HG03159 (cell line): Measurements from ENCODE around the gene TIPRL.
"Not testable (repeated sequence)": the region's sequence is repeated elsewhere in the genome, so short reads cannot be mapped to it uniquely, and the experiment has no call there.

Source experiments
- ATAC-seq: cut with Tn5 transposase; IDR thresholded peaks from one replicate; pipeline ENCODE4 v1.9.1; 2021; ENCODE audit warnings: mild to moderate bottlenecking, moderate library complexity; ENCODE audit not compliant: unreplicated experiment

TIPRL gene

DNA sequence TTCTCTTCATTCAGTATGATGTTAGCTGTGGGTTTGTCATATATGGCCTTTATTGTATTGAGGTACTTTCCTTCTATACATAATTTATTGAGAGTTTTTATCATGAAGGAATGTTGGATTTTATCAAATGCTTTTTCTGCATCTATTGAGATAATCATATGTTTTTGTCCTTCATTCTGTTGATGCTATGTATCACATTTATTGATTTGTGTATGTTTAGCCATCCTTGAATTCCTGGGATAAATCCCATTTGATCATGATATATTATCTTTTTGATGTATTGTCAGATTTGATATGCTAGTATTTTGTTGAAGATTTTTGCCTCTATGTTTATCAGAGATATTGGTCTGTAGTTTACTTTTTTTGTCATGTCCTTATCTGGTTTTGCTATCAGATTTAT, 21.1 kb upstream of the TIPRL start:
- ATAC-seq: no peak

GRCh38 chr1:168159251-168159650, 19.5 kb upstream of the TIPRL start:
- no peak for ATAC-seq

DNA sequence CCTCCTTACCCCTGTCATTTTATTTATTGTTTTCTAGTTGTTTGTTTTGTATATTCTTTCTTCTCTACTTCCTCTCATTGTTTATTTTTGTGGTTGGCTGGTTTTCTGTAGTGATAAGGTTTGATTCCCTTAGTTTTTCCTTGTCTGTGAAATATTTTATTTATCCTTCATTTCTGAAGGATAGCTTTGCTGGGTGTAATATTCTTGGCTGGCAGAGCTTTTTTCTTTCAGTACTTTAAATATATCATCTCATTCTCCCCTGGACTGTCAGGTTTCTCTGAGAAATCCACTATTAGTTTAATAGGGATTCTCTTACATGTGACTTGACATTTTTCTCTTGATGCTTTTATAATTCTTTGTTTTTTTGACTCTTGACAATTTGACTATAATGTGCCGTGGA, 18.8 kb upstream of the TIPRL start:
- ATAC-seq: no peak

GRCh38 chr1:168161459-168161858, 17.3 kb upstream of the TIPRL start:
- ATAC-seq: no peak

GRCh38 chr1:168163670-168164069, 15.1 kb upstream of the TIPRL start:
- ATAC-seq: no peak

DNA sequence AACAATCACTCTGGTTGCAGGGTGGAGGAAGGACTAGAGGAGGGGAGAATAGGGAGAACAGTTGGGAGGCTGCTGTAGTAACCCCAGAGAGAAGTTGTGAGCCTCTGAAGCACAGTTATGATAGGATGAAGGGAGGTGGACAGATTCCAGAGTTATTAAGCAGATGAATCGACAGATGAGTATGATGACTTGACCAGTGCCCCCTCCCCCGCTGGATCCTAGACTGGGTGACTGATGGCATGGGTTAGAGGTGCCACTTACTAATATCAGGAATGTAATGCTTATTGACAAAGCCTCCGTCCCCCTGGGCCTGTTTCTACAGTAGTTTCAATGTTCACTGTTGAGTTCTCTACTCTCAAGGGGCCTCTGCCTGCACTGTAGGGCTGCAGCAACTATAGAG, 14.0 kb upstream of the TIPRL start:
- ATAC-seq: no peak

DNA sequence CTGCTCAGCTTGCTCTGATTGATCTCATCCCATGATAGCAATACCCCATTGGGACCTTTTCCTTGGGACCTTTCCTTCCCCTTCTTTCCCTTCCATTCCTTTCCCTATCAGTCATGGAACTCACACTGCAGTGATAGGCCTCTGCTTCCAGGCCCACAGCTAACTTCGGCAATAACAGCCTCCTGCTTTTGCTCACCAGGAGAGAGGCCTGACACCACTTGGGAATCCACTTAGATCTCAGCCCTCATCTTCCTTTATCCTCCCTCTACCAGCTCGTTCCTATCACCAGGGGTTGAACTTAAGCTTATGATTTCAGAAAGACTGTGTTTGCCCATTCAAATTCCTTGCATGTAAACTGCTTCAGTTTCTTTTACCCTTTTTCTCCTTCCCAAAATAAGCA, 11.0 kb upstream of the TIPRL start:
- no peak for ATAC-seq

DNA sequence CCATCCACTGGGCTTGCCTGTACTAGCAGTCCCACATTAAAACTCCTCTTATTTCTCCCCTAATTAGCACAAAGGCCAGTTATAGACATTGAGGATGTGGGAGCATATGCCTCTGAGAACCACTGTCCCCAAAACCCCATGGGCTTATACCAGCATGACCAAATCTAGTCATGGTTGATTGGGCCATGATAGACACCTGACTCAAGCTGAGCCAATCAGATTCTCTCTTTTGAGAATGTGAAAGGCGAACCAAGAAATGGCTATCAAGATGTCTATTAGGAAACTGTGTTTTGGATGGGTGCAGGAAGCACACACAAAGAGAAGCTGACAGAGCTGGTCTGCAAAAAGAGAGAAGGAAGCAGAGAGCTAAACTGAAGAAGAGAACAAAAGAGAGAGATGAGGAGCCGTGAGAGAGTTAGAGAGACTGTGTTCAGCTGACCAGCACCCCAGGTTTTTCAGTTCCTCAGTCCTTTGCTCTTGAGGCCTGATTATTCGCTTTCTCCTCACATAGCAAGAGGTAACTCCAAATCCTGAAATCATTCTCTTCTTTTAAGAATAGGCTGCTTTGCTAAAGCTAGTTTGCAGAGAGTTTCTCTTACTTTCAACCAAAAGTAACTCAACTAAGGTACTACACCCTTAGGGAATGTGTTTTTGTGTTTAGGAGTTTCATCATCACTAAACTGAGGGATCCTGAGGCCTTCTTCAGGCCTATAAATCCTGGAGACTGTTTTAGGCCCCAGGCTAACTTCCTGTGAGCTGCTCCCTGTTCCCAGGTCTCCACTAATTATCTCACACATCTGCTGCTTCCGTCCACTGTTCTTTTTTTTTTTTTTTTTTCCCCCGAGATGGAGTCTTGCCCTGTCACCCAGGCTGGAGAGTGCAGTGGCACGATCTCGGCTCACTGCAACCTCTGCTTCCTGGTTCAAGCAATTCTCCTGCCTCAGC, 7.9 kb upstream of the TIPRL start:
- ATAC-seq: no peak

DNA sequence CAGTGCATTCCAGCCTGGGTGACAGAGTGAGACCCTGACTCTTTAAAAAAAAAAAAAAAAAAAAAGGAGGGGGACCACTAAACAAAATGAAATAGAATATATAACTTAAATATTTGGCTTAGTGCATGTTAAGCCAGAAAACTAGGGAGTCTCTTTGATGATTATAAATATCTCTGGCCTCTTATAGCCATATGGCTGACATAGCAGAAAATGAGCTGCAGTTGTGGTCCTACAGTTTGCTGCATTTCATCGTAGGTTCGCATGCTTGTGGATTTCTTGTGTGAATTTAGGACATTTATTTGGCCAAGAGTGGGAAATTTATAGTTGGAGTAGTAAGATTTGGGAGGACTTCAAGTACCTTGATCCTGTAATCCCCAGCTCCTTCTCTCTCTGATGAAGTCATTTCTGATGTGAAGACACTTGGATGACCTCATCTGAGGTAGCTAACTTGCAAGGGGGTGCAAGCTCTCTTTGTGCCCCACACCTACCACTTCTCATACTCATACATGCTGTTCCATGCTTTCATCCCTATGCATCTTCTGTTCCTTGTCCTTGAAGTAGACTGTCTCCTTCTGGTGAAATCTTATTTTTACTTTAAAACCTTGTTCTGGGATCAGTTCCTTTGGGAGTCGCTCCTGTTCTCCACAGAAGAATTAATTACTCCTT, 6.4 kb upstream of the TIPRL start:
- ATAC-seq: no peak

- ATAC-seq: no peak
These were observed 530 bp upstream of the TIPRL start for GRCh38 chr1:168178227-168178637.

GRCh38 chr1:168179438-168180147, 831 bp downstream of the TIPRL start:
- ATAC-seq: no peak

- no peak for ATAC-seq
These were observed 1.4 kb downstream of the TIPRL start for GRCh38 chr1:168180148-168180524.

DNA sequence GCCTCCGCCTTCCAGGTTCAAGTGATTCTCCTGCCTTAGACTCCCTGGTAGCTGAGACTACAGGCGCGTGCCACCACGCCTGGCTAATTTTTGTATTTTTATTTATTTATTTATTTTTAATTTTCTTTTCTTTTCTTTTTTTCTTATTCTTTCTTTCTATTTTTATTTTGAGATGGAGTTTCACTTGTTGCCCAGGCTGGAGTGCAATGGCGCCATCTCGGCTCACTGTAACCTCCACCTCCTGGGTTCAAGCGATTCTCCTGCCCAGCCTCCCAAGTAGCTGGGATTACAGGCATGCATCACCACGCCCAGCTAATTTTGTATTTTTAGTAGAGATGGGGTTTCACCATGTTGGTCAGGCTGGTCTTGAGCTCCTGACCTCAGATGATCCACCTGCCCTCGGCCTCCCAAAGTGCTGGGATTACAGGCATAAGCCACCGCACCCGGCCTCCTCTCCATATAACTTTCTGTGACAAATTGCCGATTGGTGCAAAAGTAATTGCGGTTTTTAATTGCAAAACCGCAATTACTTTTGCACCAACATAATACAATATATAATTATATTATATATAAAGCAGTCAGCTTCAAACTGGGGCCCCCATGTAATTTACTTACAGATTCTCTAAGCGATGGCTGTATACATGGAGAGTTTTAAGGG, 2.4 kb downstream of the TIPRL start:
- not testable (repeated sequence) for ATAC-seq

- ATAC-seq: no peak
These were observed 8.4 kb downstream of the TIPRL start for GRCh38 chr1:168187177-168187576.

DNA sequence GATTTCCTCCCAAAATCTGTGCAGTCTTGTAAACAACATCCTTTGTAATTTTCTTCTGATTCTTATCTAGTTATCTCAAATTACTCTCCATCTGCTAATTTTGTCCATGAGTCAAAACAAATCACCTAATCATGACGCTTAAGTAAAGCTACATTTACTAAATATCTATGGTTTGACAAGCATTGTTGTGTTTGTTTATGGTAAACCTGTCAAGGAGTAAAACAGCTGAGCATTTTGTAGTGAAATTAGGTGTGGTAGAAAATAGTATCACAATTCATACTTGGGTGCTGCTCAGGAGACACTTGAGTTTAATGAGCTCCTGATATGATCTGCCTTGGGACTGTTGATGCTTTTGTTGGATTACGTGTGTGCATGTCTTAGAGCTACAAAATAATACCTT, 11.6 kb downstream of the TIPRL start:
- no peak for ATAC-seq

GRCh38 chr1:168195199-168196135, 16.7 kb downstream of the TIPRL start:
- ATAC-seq: no peak

GRCh38 chr1:168199056-168199455, 20.3 kb downstream of the TIPRL start:
- no peak for ATAC-seq

DNA sequence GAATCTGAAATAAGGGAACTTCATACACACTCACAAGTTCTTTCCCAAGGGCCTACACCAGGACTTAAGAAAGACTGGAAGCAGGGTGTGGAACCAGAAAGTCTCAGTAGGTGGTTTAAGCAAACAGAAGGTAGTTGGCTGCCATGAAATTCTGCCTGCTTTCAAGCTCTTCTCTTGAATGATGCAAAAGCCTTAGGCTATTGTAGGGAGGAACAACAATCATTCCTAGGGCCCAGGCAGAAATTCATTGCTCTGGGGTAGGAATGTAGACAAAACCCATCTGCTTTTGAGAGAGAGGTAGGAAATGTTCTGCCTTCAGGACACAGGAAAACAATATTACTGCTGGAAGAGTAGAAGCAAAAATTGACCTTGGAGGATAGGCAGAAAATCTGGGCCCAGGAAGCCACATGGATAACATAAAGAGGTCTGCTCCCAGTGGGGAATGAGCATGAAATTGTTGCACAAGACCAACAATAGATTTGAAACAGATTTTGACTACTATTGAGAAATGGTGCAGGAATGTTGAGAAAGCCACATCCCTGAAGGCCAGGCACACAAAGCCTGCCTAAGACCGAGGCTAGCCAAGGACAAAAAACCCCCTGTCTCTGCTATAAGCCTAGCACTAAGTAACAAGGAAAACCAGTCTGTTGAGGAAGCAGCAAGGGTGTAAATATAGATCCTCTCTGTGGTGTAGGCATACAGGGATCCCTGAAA, 24.3 kb downstream of the TIPRL start:
- no peak for ATAC-seq

DNA sequence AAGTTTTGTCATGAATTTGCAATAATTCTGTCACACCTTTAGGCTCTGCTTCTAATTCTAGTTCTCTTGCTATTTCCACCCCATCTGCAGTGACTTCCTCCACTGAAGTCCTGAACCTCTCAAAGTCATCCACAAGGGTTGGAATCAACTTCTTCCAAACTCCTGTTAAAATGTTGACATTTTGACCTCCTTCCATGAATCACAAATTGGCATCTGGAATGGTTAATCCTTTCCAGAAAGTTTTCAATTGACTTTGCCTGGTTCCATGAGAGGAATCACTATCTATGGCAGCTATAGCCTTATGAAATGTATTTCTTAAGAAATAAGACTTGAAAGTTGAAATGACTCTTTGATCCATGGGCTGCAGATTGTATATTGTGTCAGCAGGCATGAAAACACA, 27.3 kb downstream of the TIPRL start:
- ATAC-seq: no peak
